ENCODE results near the gene IRF8.

Gene IRF8

DNA sequence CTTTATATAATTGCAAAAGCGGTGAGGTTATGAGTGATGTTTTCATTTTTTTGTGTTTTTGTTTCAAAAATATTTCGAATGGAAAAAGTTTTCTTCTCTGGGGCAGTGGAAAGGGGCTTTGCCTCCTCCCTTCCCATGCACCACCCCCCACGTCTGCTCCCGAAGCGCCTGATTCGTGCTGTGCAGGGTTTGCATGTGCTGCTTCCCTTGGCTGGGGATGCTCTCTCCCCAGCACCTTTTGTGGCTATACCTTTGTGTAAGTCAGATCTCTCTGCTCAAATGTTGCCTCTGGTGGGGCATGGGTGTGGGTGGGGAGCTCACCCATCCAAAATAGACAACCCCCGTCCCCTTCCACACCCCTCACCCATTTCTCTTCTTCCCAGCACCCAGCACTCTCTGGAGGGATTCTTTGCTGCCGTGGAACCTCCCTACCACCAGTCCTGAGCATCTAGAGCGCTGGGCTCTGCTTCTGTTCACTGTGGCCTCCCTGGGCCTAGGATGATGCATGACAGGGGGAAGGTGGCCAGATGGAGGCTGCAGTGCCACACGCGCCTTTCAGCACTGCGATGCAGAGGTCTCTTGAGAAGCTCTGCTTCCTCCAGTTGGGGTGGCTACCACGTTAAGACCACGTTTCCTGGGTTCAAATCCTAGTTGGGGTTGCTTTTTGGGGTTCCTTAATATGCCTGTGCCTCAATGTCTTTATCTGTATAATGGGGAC, 71.2 kb downstream of the IRF8 start:
- peak overlapping the region; percentile 62 for H3K4me2 ChIP-seq (ENCODE audit: low read length)
- H3K4me1 ChIP-seq (ENCODE audit: low read length) = peaks cover 45% of the 10 kb centered on the region
- TF ChIP-seq EZH2phosphoT487 (IDR thresholded peaks at IDR 0.05; ENCODE audit: low read depth) (no peak), CTCF (IDR thresholded peaks at IDR 0.05; ENCODE audit: low read depth, low read length) (no peak)
- H3K27ac ChIP-seq (ENCODE audit: low read length) = no peak overlapping the region
- H3K79me2 ChIP-seq (ENCODE audit: low read length) = no peaks in the 10 kb centered on the region
- no peak overlapping the region for H3K9ac ChIP-seq (ENCODE audit: low read length)
- no peaks in the 10 kb centered on the region for H3K36me3 ChIP-seq (replicated peaks; ENCODE audit: low read depth, low read length)
- H3K4me3 ChIP-seq (ENCODE audit: low read length) = peak overlapping the region; percentile 14; the same call in 1 of the 2 replicates
- H4K20me1 ChIP-seq (ENCODE audit: insufficient read depth, low read length) = no peaks in the 10 kb centered on the region
- H3K27me3 ChIP-seq (ENCODE audit: low read depth, low read length) = peaks cover 43% of the 10 kb centered on the region
- H2AFZ ChIP-seq (ENCODE audit: low read depth, low read length) = no peak overlapping the region
- H3K9me3 ChIP-seq (ENCODE audit: insufficient read depth, low read length) = 0 out of 2 replicates have a peak, but pooled peaks cover 5% of the 10 kb centered on the region

- 0 out of 2 replicates have a peak, but pooled peaks cover 5% of the 10 kb centered on the region for H3K9me3 ChIP-seq (ENCODE audit: insufficient read depth, low read length)
- H3K27ac ChIP-seq (ENCODE audit: low read length) = no peak overlapping the region
- no peak overlapping the region for H3K4me2 ChIP-seq (ENCODE audit: low read length)
- peaks cover 39% of the 10 kb centered on the region for H3K4me1 ChIP-seq (ENCODE audit: low read length)
- no peaks in the 10 kb centered on the region for H3K36me3 ChIP-seq (replicated peaks; ENCODE audit: low read depth, low read length)
- H3K9ac ChIP-seq (ENCODE audit: low read length) = no peak overlapping the region
- no peaks in the 10 kb centered on the region for H4K20me1 ChIP-seq (ENCODE audit: insufficient read depth, low read length)
- no peak overlapping the region for H3K4me3 ChIP-seq (ENCODE audit: low read length)
- H3K27me3 ChIP-seq (ENCODE audit: low read depth, low read length) = peaks cover 48% of the 10 kb centered on the region
- no peaks in the 10 kb centered on the region for H3K79me2 ChIP-seq (ENCODE audit: low read length)
- H2AFZ ChIP-seq (ENCODE audit: low read depth, low read length) = no peak overlapping the region
- no peak for TF ChIP-seq EZH2phosphoT487 (IDR thresholded peaks at IDR 0.05; ENCODE audit: low read depth)
- no peak for TF ChIP-seq CTCF (IDR thresholded peaks at IDR 0.05; ENCODE audit: low read depth, low read length)
Observed at GRCh38 chr16:85970738-85971137, 71.8 kb downstream of the IRF8 start.

Measured in OCI-LY3 (cell line).